Stimulated activated CD4-positive, alpha-beta T cell treated with anti-CD3 and anti-CD28 coated beads, Interleukin-12 subunit alpha, Interleukin-12 subunit beta, amount 100 ng/mL, for 4 hours (primary cell): ENCODE results near the gene SLC18A3.

Experiments
- DNase-seq: peaks from one replicate; pipeline ENCODE4 v3.0.0-alpha.2; 2020

The SLC18A3 gene

GRCh38 chr10:49653273-49653929 lies 43.3 kb downstream of the SLC18A3 start:
- no peak for DNase-seq

GRCh38 chr10:49654036-49654693 lies 44.1 kb downstream of the SLC18A3 start:
- no peak for DNase-seq

DNA sequence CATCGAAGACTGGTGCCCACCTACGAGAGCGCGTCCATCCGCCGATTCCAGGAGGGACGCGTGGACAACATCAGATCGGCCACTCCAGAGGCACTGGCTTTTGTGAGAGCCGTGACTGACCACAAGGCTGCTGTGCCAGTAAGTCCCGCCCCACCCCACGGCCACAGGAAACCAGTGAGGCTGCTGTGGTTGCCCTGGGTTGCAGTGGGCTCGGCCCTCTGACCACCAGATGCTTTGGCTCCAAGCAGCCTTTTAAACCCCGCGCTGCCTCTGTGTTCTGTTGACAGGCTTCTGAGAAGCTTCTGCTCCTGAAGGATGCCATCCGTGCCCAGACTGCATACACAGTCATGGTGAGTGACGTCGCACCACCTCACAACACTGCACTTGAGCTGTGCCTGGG lies 45.0 kb downstream of the SLC18A3 start:
- no peak for DNase-seq

GRCh38 chr10:49656845-49657493 lies 46.9 kb downstream of the SLC18A3 start:
- DNase-seq: no peak

DNA sequence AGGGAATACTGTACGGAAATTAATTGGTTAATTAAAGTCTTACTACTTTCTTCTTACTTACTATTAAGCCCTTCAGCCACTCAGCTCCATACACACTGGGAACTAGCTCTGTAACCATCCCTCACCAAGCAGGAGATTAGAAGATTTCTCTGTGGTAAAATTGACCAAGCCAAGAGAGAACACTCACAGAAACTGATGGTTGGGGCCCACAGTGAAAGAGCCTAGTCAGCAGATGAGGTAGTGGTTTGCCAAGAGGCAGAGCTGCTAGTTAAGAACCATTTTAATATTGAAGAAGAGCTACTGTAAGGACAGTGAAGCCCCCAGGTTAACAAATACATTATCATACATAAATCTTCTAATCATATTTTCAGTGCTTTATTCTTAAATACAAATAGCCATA lies 47.5 kb downstream of the SLC18A3 start:
- no peak for DNase-seq

- no peak for DNase-seq
These were observed 51.2 kb downstream of the SLC18A3 start for GRCh38 chr10:49661140-49661856.
